Type B pancreatic cell (in vitro differentiated cells): Measurements from ENCODE around the gene SHB. TPM values are rescaled to one million over a fixed set of nuclear protein-coding genes. Genes with fewer than 3 reads are reported as not detected.
A peak's percentile ranks its signal among the peaks of the same experiment; 100 is the strongest.

Experiments
- DNase-seq: peaks from one replicate; pipeline ENCODE4 v3.0.0; 2021; ENCODE audit warnings: mixed read lengths; ENCODE audit not compliant: unreplicated experiment; ENCODE audit errors: extremely low spot score
- H3K27ac Mint-ChIP-seq: 2 replicates; pipeline ENCODE4 v1.8.0; 2021; ENCODE audit warnings: mild to moderate bottlenecking, mixed read lengths
- H3K27me3 Mint-ChIP-seq: 2 replicates; pipeline ENCODE4 v1.8.0; 2021; ENCODE audit warnings: mixed read lengths
- H3K36me3 Mint-ChIP-seq: 2 replicates; pipeline ENCODE4 v1.8.0; 2021; ENCODE audit warnings: mixed read lengths
- H3K4me1 Mint-ChIP-seq: one replicate; pipeline ENCODE4 v1.8.0; 2021; ENCODE audit warnings: mixed read lengths; ENCODE audit not compliant: unreplicated experiment
- H3K4me3 Mint-ChIP-seq: 2 replicates; pipeline ENCODE4 v1.8.0; 2021; ENCODE audit warnings: mild to moderate bottlenecking, mixed read lengths
- H3K9me3 Mint-ChIP-seq: 2 replicates; pipeline ENCODE4 v1.8.0; 2021; ENCODE audit warnings: mixed read lengths
- CTCF ChIP-seq: fragments of 200-600 bp; sonication (generic); conservative IDR thresholded peaks from 2 replicates; pipeline ENCODE4 v1.5.0; 2021; ENCODE audit warnings: antibody characterized with exemption, mild to moderate bottlenecking
- total RNA-seq: library from RNA; stranded (reverse); gene quantifications from 2 replicates; pipeline ENCODE4 v1.2.1, GENCODE V29; 2021; ENCODE audit warnings: low replicate concordance

The SHB gene
- total RNA-seq, 1 donor from 2014 or later: 14.4 TPM

GRCh38 chr9:37956904-37957663 is 111.9 kb downstream of the SHB start:
- peaks cover 25% of the 10 kb centered on the region for H3K36me3 Mint-ChIP-seq
- no peak for DNase-seq
- TF ChIP-seq CTCF: no peak
- no peak overlapping the region for H3K27ac Mint-ChIP-seq
- no peaks in the 10 kb centered on the region for H3K27me3 Mint-ChIP-seq
- no peaks in the 10 kb centered on the region for H3K9me3 Mint-ChIP-seq
- no peak overlapping the region for H3K4me3 Mint-ChIP-seq
- no peaks in the 10 kb centered on the region for H3K4me1 Mint-ChIP-seq

DNA sequence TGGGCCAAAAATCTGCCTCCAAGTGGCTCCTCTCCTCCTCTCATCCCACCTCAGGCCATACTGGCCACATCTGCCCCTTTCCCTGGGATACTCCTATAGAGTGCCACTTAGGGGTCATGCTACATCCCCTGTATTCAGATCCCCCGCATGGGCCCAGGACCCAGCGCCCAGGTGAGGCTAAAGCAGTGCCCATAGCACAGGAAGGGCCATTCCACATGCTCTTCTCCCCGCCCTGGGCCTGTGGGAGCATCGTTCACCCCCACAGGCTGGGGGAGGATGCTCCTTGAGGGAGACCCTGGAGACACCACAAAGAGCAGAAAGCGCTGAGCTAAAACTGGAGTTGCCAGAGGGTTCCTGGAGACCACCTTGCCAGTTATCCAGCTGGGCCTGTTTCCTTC is 112.6 kb downstream of the SHB start:
- no peak for DNase-seq
- no peaks in the 10 kb centered on the region for H3K27me3 Mint-ChIP-seq
- H3K27ac Mint-ChIP-seq: no peak overlapping the region
- H3K9me3 Mint-ChIP-seq: no peaks in the 10 kb centered on the region
- peaks cover 2% of the 10 kb centered on the region for H3K4me1 Mint-ChIP-seq
- H3K36me3 Mint-ChIP-seq: peaks cover 29% of the 10 kb centered on the region
- TF ChIP-seq CTCF: no peak
- H3K4me3 Mint-ChIP-seq: no peak overlapping the region

DNA sequence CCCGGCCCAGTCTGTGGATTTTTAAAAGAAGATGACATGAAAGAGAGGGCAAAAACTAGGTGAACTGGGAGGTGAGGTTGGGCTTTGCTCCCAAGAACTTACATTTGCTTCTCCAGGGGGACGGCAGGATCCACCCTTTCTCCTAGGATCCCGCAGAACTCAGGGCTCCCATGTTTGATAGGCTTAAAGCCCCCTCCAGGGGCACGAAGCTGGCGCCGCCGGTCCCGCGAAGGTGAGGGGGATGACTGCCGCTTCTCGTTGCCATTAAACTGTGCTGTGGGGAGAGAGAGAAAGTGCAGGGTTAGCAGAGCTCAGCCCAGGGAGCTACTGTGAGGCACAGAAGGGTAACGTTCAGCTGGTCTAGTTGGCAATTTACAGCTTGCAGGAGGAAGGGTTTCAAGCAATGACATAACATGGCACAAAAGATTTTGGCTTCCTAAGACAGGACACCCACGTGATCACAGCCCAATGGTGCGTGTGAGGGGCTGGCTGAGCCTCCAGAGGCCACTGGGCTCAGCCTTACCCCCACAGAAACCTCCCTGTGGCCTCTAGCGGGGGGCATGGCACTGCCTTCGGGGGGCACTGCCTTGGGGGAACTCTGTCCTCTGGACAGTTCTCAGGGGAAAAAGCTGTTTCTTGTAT is 113.1 kb downstream of the SHB start:
- DNase-seq: no peak
- peaks cover 29% of the 10 kb centered on the region for H3K36me3 Mint-ChIP-seq
- no peak overlapping the region for H3K27ac Mint-ChIP-seq
- H3K4me1 Mint-ChIP-seq: peaks cover 6% of the 10 kb centered on the region
- no peak for TF ChIP-seq CTCF
- no peaks in the 10 kb centered on the region for H3K27me3 Mint-ChIP-seq
- no peak overlapping the region for H3K4me3 Mint-ChIP-seq
- H3K9me3 Mint-ChIP-seq: no peaks in the 10 kb centered on the region

DNA sequence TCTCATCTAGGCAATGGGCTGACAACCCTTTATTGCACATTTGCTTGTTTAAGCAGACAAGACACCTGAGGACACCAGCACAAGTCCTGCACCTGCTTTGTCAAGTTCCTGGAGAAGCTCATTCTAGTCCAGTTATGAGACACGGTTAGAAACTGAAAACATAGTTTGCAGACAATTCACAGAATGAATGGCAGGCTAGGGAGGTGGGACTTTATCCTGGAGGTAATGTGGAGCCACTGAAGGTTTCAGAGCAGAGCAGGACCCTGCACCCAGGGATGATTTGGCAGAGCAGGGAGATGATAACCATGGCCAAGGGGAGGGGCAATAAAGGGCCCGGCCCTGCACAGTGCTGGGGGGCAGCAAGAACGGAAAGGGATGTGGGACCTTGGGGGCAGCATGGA is 114.4 kb downstream of the SHB start:
- H3K9me3 Mint-ChIP-seq: no peaks in the 10 kb centered on the region
- H3K36me3 Mint-ChIP-seq: peaks cover 29% of the 10 kb centered on the region
- H3K4me1 Mint-ChIP-seq: peaks cover 6% of the 10 kb centered on the region
- no peak for DNase-seq
- TF ChIP-seq CTCF: no peak
- H3K4me3 Mint-ChIP-seq: no peak overlapping the region
- no peaks in the 10 kb centered on the region for H3K27me3 Mint-ChIP-seq
- no peak overlapping the region for H3K27ac Mint-ChIP-seq

DNA sequence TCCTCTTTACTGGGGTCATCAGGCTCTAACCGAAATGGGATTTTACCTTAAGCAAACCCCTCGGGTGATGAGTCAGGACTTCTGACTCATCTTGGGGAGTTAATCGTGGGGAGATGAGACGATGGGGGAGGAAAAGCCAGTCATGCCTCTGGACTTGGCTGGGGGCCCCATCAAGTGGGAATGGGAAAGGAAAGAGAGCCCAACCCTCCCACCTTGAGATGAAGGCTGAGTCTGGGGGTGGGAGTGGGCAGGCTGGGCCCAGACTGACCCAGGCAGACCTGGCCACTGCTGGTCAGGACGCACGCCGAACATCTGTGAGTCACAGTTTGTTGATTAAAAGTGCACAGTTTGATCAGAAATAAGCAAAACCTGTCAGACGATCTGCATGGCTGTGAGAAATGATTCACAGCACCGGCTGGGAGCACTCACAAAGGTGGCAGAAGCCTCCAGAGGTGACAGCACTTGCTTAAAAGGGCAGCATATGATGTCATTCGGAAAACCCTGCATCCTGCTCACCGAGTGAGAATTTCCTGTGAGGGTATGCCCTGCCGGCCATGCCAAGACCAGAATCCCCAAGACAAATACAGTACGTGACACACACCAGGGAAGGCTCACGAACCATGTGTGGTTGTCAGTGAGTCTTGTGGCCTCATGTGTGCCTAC is 115.1 kb downstream of the SHB start:
- H3K4me1 Mint-ChIP-seq: peaks cover 6% of the 10 kb centered on the region
- no peak overlapping the region for H3K4me3 Mint-ChIP-seq
- H3K27ac Mint-ChIP-seq: peak overlapping the region; percentile 59
- TF ChIP-seq CTCF: no peak
- DNase-seq: no peak
- H3K27me3 Mint-ChIP-seq: no peaks in the 10 kb centered on the region
- peaks cover 29% of the 10 kb centered on the region for H3K36me3 Mint-ChIP-seq
- no peaks in the 10 kb centered on the region for H3K9me3 Mint-ChIP-seq
